NCI-H1092 treated with DMSO at 0.1 percent for 48 hours (cell line): Measurements from ENCODE around the gene CISD1.

Experiments used
- DNase-seq: peaks from one replicate; lab custom pipeline; 2025; lab: John Stamatoyannopoulos, UW

CISD1 gene

DNA sequence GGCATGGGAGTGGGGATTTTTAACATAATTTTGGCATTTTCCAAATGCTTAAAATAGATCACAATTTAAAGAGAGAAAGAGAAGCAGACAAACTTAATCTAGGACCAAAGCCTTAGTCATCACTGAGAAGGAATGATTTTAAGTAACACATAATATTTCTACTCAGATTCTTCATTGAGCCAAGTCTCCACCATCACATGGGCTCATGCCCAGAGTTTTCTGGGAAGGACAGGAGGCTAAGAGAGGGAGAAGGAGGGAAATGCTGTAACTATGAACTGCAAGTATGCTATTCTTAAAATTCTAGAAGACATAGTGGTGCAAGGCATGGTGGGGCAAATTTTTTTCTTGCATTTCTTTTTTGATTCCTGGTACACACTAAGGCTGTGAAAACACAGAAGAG lies 42.1 kb downstream of the CISD1 start:
- no peak for DNase-seq

DNA sequence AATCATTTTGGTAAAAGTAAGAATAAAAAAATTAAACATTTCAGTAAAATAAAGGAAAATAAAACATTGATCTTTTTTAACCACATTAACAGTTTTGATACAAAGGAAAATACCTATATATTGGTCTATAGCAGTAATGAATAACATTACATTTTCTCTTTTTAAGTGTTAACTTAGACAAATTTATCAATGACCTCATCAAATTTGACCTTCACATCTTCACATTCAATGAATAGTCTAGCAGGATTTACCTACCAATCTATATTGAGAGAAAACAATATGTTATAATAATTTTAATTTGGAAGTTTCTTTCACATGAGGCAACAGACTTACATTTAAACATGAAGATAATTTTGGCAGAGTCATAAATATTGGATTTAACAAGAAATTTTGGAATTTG lies 47.9 kb downstream of the CISD1 start:
- DNase-seq, result no peak

DNA sequence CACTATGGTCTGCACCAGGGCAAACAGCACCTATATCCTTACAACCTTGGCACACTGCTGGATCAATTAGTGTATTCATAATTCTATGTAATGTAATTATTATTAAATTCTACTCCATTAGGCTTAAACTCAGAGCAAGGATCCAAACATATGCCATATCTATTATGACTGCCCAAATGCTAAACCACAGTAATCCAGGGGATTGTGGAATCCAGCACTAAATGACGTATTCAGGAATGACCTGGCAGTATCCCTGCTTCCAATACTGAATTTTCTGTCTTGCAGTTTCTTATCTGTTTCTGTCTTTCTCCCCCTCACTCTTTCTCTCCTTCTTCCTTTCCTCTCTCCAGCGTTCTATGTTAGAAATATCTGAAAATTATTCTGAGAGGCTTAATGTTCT lies 49.4 kb downstream of the CISD1 start:
- no peak for DNase-seq

DNA sequence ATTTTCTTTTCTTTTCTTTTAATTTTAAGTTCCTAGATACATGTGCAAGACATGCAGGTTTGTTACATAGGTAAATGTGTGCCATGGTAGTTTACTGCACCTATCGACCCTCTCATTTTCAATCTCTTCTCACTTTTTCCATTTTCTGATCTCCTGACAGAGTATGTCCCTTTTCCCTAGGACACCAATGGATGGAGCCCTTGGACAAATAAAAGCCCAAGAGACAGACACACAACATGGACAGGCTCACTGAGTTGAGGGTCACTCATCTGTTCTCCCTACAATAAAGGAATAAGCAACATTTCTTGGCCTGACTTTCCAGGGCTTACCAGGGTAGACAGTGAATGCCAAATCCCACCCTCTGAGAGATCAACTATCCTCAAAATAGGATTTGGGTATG lies 50.6 kb downstream of the CISD1 start:
- DNase-seq, result no peak

DNA sequence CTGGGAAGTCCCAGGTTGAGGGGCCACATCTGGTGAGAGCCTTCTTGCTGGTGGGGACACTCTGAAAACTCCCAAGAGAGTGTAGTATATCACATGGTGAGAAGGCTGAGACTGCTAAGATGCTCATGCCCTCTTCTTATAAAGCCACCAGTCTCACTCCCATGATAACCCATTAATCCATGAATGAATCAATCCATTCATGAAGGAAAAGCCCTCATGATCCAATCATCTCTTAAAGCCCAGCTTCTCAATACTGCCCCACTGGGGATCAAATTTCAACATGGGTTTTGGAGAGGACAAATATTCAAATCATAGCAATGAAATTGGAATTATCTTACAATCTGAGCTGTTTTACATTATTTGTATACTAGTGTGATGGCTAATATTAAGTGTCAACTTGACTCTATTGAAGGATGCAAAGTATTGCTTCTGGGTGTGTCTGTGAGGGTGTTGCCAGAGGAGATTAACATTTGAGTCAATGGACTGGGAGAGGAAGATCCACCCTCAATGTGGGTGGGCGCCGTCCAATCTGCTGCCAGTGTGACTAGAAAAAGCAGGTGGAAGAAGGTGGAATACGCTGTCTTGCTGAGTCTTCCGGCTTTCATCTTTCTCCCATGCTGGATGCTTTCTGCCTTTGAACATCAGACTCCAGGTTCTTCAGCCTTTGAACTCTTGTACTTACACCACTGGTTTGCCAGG lies 51.5 kb downstream of the CISD1 start:
- DNase-seq, result no peak

DNA sequence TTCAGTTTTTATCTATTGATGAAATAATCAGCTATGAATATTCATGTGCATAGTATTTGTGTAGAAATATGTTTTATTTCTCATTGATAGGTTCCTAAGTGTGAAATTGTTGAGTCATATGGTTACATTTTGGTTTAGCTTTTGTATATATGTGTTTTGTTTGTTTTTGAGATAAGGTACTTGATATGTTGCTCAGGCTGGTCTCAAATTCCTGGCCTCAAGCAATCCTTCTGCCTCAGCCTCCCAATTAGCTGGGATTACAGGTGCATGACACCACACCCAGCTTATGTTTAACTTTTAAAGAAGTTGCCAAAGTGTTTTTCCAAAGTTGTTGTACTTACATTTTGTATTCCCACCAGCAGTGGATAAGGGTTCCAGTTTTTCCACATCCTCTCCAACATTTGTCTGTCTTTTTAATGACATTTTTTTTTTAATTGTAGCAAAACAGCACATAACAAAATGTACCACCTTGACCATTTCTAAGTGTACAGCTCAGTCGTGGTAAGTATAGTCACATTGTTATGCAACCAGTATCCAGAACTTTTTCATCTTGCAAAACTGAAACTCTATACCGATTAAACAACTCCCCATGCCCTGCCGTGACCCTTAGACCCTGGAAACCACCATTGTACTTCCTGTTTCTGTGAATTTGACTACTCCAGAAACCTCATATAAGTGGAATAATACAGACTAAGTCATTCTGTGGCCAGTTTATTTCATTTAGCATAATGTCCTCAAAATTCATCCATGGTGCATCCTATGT lies 53.3 kb downstream of the CISD1 start:
- DNase-seq, result no peak

DNA sequence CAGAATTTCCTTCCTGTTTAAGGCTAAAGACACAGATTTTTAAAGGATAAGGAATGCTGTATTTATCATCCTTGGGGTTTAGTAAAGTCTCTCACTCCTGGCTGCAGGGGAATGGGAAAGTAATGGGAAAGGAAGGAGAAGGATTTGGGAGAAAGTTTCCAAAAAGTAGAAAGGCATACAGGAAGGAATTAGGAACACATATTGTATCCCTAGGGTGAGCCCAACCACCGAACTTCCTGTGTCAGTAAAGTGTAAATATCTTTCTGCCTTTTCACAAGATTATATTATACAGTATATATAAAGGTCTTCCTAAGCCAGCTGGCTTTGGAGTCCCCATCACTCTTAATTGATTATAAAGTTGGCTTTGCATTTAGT lies 53.9 kb downstream of the CISD1 start:
- no peak for DNase-seq

DNA sequence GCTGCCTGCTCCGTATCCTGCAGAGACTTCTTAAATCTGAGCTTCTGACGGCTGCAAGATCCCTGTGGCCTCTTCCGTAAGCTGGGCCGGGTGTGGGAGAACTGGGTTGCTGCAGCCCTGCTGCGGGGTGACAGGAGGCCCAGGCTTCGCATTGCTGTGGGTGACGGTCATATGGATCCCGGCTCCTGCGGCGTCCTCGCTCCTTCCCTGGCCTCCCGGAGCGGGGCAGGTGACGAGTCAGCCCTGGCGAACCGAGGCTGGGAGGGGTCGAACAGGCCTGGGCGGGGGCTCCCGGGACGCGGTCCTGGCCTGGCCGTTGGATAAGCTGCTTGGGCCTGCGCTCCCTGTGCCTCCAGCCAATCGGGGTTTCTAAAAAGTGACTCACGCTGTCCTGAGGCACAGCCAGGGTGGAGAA lies 58.0 kb downstream of the CISD1 start:
- no peak for DNase-seq

DNA sequence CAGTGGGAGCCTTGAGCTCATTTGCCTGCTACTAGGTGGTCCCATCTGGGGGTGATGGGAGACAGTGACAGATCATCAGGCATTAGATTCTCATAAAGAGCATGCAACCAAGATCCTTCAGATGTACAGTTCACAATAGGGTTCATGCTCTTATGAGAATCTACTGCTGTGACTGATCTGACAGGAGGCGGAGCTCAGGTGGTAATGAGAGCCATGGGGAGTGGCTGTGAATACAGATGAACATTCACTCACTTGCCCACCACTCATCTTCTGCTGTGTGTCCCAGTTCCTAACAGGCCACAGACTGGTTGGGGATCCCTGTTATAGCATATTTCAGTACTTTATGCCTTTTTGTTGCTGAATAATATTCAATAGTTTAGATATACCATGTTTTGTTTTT lies 59.3 kb downstream of the CISD1 start:
- no peak for DNase-seq

DNA sequence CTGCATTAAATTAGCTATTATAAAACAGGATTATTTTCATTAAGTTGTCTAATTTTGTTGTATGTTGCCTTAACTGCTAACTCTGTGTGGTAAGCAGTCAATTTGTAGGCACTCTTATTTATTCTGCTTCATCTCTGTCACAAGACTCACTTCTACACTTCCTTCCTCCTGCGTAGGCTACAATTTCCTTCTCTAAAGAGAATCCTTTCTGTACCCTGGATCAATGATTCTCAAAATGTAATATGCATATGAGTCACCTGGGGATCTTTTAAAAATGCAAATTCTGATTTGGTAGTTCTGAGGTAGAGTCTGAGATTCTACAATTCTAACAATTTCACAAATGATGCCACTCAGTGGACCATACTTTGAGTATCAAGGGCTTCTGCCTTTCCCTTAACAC lies 61.5 kb downstream of the CISD1 start:
- no peak for DNase-seq

DNA sequence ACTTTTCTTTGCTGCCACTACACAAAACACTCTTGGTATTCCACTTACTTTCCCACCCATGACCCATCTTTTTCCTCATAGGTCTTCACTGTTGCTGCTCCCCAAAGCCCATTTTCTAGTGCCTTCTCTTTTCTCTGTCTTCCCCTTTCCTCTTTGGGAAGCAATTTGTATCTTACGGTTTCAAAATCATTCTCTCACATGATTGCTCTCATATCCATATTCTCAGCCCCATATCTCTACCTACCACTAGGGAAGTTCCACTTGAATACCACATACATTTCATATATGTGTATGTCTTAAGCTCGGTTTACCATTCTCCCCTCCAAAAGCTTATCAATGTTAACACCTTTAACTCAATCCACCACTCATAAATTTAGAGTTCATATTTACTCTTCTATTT lies 62.7 kb downstream of the CISD1 start:
- DNase-seq, result no peak

DNA sequence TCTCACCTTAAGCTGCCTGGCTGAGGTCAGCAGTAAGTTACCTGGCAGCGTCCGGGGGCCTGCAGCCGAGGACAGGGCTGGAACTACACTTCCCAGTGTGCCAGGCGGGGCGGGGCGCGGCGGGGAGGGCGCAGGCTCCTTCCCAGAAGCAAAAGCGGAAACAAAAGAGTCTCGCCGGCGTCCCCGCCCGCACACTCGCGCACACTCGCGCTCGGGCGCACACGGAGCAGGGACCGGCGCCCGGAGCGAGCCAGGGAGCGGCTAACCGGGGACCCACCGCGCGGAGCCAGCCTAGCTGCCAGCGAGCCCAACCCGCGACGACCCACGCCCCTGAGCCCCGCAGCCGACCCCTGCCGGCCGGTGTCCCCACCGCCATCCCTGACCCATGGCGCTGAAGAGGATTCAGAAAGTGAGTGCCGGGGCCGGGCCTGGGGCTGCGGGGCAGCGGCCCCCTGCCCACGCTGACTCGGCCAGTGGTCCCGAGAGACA lies 65.9 kb downstream of the CISD1 start, which contains the start of gene UBE2D1:
UBE2D1 (plus strand) TSS at position 190 of the 489 bp plus-strand sequence; CDS start at position 386, 196 bp downstream.
- peak; percentile 51 for DNase-seq

DNA sequence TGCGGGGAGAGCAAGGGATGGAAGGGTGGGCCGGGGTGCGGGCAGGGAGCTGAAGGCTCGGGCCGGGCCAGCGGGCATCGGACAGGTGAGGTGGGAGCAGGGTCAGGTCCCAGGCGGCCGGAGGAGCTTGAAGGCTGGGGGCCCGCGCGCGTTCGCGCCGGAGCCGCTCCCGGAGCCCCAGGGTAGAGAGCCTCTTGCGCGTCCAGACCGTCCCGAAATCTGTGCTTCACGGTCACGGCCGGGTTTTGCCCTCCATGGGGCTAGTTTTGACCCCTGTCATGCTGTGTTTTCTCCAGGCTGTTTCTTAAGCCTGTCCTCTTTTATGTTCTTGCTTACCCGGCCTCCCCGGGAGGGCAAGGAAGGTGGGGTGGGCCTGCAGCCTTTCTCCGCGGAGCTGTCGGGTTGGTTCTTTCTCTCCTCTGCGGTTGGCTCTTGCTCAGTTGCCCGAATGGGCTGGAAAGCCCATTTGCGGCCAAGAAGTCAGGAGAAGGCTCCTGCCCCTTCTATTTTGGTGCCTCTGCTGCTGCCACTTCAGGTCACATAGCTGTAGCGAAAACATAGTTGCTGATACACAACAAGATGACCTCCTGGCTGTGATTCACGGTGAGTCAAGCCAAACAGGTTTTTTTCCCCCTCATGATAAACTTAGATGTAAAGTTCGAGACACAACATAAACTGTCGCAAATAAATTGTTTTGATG lies 66.5 kb downstream of the CISD1 start:
- peak; percentile 4 for DNase-seq

DNA sequence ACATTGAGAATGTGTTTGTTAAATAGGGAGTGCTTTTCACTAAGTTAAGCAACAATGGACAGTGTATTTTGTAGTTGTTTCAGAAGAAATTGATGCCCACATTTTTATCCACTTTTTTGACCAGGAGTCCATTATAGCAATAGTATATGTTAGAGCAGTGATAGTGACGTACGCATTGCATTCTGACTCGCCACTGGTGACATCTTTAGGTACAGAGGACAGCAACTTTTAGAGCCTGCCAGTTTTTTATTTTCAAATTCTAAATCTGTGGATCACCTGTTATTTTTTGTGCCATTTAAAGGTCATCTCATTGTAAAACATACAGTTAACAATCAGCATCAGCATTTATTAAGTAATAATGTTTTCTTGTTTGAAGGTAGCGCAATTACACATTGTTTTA lies 67.3 kb downstream of the CISD1 start:
- no peak for DNase-seq
